ENCODE results near the gene MEI4. TPM values are rescaled to one million over a fixed set of nuclear protein-coding genes. Genes with fewer than 3 reads are reported as not detected.

The MEI4 gene
- total and polyA plus RNA-seq, 2 of the 8 experiments (the other 6 are each of a cell fraction or from before 2014, with no cell fraction given) = 0.05 to 0.24 TPM

DNA sequence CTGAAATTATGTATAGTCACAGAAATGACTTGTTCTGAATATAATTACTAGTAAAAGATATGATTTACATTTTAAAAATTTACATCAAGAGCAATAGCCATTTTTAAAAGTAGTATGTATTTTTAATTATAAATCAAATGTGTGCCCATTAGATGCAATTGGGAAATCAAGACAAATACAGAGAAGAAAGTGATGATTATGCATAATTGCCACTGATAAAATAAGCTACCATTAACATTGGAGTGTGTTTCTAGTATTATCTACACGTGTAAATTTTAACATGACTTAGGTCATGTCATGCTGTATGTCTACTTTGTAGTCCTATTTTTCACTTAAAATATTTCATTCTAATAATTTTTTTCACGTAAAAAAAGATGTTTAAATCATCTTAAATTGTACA lies 22.8 kb upstream of the MEI4 start (continued):
- TF ChIP-seq, protein P1, sequence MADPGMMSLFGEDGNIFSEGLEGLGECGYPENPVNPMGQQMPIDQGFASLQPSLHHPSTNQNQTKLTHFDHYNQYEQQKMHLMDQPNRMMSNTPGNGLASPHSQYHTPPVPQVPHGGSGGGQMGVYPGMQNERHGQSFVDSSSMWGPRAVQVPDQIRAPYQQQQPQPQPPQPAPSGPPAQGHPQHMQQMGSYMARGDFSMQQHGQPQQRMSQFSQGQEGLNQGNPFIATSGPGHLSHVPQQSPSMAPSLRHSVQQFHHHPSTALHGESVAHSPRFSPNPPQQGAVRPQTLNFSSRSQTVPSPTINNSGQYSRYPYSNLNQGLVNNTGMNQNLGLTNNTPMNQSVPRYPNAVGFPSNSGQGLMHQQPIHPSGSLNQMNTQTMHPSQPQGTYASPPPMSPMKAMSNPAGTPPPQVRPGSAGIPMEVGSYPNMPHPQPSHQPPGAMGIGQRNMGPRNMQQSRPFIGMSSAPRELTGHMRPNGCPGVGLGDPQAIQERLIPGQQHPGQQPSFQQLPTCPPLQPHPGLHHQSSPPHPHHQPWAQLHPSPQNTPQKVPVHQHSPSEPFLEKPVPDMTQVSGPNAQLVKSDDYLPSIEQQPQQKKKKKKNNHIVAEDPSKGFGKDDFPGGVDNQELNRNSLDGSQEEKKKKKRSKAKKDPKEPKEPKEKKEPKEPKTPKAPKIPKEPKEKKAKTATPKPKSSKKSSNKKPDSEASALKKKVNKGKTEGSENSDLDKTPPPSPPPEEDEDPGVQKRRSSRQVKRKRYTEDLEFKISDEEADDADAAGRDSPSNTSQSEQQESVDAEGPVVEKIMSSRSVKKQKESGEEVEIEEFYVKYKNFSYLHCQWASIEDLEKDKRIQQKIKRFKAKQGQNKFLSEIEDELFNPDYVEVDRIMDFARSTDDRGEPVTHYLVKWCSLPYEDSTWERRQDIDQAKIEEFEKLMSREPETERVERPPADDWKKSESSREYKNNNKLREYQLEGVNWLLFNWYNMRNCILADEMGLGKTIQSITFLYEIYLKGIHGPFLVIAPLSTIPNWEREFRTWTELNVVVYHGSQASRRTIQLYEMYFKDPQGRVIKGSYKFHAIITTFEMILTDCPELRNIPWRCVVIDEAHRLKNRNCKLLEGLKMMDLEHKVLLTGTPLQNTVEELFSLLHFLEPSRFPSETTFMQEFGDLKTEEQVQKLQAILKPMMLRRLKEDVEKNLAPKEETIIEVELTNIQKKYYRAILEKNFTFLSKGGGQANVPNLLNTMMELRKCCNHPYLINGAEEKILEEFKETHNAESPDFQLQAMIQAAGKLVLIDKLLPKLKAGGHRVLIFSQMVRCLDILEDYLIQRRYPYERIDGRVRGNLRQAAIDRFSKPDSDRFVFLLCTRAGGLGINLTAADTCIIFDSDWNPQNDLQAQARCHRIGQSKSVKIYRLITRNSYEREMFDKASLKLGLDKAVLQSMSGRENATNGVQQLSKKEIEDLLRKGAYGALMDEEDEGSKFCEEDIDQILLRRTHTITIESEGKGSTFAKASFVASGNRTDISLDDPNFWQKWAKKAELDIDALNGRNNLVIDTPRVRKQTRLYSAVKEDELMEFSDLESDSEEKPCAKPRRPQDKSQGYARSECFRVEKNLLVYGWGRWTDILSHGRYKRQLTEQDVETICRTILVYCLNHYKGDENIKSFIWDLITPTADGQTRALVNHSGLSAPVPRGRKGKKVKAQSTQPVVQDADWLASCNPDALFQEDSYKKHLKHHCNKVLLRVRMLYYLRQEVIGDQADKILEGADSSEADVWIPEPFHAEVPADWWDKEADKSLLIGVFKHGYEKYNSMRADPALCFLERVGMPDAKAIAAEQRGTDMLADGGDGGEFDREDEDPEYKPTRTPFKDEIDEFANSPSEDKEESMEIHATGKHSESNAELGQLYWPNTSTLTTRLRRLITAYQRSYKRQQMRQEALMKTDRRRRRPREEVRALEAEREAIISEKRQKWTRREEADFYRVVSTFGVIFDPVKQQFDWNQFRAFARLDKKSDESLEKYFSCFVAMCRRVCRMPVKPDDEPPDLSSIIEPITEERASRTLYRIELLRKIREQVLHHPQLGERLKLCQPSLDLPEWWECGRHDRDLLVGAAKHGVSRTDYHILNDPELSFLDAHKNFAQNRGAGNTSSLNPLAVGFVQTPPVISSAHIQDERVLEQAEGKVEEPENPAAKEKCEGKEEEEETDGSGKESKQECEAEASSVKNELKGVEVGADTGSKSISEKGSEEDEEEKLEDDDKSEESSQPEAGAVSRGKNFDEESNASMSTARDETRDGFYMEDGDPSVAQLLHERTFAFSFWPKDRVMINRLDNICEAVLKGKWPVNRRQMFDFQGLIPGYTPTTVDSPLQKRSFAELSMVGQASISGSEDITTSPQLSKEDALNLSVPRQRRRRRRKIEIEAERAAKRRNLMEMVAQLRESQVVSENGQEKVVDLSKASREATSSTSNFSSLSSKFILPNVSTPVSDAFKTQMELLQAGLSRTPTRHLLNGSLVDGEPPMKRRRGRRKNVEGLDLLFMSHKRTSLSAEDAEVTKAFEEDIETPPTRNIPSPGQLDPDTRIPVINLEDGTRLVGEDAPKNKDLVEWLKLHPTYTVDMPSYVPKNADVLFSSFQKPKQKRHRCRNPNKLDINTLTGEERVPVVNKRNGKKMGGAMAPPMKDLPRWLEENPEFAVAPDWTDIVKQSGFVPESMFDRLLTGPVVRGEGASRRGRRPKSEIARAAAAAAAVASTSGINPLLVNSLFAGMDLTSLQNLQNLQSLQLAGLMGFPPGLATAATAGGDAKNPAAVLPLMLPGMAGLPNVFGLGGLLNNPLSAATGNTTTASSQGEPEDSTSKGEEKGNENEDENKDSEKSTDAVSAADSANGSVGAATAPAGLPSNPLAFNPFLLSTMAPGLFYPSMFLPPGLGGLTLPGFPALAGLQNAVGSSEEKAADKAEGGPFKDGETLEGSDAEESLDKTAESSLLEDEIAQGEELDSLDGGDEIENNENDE (IDR thresholded peaks at IDR 0.05; ENCODE audit: insufficient replicate concordance, low read length) = no peak
- TF ChIP-seq CTBP2 (IDR thresholded peaks at IDR 0.05; ENCODE audit: borderline replicate concordance, insufficient read depth, insufficient read length, low read length) (no peak), RXRA (IDR thresholded peaks at IDR 0.05; ENCODE audit: insufficient read depth, low read depth, low read length) (no peak), CBX5 (IDR thresholded peaks at IDR 0.05; ENCODE audit: low read depth, low read length) (no peak), BACH1 (IDR thresholded peaks at IDR 0.05; ENCODE audit: low read length) (no peak), POLR2AphosphoS5 (IDR thresholded peaks at IDR 0.05; ENCODE audit: low read depth, low read length) (no peak)

Data from H1 (cell line).